GOT3 (cell line): ENCODE results near the gene ANO1.

Source experiments
- DNase-seq: peaks from one replicate; lab custom pipeline; 2025; ENCODE audit warnings: mixed read lengths; lab: John Stamatoyannopoulos, UW

The ANO1 gene

DNA sequence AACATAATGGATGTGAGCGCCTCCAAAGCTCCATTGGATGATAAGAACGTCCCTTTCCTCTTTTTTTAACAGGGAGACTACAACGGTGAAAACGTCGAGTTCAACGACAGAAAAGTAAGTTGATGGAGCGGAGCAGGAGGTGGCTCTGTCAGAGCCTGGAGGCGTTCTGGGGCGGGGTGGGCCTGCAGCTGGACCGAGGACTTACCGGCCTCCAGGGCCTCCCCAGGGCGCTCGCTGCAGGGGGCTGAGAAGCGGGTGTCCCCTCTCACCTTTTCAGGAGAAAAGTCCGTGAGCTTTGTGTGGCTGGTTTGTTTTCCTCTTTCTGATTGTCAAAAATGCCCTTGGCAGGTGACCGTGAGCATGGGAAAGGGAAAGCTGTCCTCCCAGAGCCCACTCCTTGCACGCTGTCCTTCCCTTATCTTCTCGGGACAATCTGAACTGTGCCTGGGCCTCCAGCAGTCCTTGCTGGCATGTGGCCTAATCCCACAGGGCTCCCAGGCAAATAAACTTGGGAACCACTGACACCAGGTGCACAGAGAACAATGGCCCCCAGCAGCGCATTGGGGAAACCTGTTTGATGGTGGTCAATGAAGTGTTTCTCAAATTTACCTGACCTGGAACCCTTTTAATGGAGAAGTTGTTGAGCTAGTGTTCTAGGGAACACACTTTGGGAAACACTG lies 38.4 kb downstream of the ANO1 start:
- no peak for DNase-seq

DNA sequence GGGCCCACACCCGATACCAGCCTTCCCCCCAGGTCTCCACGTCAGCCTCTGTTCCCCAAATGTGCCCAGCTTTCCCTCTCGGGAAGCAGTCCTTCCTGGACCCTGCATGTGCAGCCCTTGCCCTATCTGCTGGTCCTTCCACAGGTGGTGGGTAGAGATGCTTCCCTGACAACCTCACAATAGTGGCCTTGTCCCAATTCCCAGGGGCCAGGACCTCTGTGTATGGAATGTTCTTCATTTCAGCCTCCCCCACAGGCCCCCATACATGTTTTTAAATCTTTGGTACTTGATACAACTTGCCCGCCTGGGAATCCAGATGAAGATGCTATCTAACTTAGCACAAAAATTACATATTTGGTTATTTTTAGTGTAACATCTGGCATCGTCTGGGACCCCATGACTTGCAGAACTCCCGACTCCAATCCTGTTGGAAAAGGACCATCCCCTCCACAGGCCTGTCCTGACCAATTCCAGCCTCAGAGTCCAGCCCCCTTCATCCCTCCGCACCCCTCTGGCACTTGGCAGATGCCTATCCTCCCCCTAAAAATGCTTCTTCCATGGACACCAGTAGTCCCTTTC lies 39.5 kb downstream of the ANO1 start:
- no peak for DNase-seq

DNA sequence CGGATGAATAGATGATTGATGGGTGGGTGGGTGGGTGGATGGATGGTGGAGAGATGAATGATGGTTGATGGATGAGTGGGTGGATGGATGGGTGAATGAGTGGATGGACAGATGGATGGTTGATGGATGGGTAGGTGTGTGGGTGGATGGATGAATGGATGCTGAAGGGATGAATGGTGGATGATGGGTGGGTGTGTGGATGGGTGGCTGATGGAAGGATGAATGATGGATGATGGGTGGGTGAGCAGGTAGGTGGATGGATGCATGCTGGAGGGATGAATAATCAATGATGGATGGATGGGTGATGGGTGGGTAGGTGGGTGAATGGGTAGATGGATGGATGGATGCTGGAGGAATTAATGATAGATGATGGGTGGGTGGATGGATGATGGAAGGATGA lies 40.5 kb downstream of the ANO1 start:
- no peak for DNase-seq

DNA sequence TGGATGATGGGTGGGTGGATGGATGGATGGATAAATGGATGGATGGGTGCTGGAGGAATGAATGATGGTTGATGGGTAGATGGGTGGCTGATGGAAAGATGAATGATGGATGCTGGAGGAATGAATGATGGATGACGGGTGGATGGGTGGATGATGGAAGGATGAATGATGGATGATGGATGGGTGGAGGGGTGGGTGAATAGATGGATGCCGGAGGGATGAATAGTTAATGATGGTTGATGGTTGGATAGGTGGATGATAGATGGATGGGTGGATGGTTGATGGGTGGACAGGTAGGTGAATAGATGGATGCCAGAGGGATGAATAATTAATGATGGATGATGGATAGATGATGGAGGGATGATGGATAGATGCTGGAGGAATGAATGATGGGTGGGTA lies 41.4 kb downstream of the ANO1 start:
- no peak for DNase-seq

DNA sequence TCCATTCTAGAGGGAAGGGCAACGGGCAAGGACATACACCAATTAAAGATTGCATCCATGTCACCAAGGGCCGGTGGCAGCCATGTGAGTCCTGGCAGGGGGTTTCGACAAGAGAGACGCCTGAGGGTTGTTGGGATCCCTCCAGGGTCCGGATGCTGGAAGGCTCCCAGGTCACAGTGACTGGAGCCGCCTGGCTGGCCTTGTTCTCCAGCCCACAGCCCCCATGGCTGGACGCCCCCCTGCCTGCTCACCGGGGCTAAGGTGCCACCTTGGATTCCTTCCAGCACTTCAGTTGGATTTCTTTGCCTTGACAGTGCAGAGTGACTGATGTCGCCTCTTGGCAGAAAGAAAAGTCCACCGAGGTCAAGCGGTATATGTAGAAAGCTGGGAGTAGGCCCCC lies 42.6 kb downstream of the ANO1 start:
- DNase-seq: no peak

- no peak for DNase-seq
Observed at GRCh38 chr11:70122490-70123198, 44.5 kb downstream of the ANO1 start.

- DNase-seq: no peak
Observed at GRCh38 chr11:70123711-70124110, 45.6 kb downstream of the ANO1 start.

GRCh38 chr11:70124321-70125000 lies 46.3 kb downstream of the ANO1 start:
- no peak for DNase-seq

DNA sequence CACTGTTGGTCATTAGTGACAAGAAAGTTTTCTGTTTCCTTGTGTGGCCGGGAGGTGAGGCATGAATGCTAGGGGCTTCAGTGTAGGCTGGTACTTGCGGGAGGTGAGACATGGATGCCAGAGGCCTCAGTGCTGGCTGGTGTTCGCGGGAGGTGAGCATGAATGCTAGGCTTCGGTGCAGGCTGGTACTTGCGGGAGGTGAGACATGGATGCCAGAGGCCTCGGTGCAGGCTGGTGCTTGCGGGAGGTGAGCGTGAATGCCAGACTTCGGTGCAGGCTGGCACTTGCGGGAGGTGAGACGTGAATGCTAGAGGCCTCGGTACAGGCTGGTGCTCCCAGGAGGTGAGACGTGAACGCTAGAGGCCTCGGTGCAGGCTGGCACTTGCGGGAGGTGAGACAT lies 48.4 kb downstream of the ANO1 start:
- DNase-seq: no peak

DNA sequence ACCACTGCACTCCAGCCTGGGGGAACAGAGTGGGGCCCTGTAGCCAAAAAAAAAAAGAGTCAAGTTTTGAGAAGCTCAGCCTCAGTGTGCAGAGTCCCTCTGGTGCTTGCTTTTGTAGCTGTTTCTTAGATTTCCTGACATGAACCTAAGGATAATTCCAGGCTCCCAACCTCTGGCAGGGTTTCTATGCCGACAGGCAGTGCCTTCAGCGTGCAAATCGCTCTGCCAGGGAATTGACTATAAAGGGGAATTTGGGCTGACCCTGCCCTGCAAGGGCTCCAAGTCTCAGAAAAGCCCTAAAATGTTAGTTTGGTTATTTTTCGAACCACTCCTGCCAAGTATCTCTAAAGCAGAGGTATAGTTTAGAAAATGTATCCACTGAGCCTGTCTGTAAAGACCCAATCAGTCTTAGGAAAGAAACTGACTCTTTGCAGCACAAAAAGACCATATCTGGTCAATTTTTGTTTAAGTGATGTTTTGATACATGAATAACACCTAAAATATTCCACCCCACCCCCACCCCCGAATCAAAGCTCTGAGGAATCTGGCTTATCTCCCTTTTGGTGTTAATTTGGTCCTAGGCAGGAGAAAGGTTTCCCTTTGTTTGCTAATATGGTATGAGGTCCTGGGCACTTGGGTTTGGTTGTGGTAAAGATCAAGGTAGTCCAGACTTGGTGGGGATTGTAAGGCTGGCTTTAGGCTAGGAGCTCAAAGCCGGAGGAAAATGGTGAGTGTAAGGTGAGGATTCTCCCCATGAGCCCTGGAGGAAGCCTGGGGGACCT lies 49.7 kb downstream of the ANO1 start:
- DNase-seq: no peak

DNA sequence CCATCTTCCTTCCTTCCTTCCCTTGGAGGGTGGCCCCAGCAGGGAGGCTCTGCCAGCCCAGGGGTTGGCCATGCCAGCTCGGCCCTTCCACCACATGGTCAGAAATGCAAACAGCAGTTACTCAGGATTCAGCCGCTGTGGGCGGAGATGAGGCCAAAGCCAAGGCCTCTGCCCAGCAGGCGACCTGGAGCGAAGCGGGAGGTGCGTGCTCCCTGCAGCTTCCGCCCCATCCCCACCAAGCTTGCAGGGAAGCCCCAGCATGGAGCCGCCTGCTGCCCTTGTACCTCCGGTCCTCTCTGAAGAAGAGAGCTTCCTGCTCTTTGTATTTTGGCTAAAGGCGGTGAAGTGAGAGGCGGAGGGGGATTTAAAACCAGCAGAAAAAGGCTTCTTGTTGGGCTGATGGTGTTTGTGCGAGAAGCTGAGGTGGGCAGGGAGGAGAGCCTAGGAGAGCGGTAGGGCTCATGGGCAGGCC lies 50.4 kb downstream of the ANO1 start:
- no peak for DNase-seq

DNA sequence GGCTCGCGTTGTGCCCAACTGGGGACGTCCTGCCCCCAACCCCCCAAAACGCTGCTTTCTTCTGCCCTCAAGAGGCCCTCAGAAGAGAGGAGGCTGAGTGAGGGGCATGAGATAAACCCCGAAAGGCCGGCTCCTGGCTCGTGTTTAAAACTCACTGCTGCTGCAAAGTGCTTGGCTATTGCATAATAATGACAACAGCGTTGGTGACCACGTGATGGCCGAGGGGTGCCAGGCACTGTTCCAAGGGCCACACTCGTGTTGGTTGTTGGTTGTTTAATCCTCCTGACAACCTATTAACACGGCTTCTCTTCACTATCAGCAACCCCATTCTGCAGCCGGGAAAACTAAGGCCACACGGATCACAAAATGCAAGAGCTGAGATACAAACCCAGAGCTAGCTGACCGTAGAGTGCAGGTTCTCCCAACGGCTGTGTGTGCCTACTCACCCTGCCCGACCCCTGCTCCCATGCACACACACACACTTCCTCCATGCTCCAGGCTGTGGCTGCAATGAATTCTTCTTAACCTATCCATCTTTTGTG lies 51.0 kb downstream of the ANO1 start:
- DNase-seq: no peak

DNA sequence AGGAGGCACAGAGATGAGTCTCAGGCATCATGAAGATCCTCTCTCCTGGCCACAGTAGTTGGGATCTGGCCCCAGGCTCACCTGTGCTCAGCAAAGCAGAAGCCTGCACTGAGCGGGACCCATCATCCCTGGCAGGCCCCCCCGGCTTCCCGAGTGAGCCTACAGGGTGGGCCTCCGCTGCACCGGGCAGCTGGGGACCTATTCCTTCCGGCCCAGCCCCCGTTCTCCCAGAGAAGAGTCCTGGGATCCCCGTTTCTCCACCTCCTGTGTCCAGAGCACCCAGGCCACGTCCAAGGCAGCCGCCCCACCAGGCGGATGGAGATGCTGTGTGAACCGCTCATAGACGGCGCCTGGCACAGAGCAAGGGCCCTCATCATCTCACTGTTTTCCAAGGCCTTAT lies 52.5 kb downstream of the ANO1 start:
- DNase-seq: no peak

DNA sequence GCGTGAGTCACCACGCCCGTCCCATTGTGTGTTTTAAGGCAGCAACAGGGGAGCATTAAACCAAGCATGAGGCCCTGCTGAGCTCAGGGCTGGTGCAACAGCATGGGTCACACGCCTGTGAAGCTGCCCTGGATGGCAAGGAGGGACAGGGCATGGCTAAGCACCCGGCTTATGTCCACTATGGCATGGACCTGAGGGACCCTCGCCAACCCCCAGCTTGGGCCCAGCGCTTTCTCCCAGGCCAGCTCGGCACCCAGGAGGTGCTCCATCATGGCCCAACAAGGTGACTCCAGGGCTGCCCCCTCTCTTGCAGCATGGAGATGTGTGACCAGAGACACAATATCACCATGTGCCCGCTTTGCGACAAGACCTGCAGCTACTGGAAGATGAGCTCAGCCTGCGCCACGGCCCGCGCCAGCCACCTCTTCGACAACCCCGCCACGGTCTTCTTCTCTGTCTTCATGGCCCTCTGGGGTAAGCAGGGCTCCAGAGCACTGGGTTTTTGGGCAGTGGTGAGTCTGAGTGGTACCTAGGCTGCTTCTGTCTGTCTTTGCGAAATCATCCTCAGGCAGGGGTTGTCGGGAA lies 53.6 kb downstream of the ANO1 start:
- no peak for DNase-seq

GRCh38 chr11:70132641-70133040 lies 54.5 kb downstream of the ANO1 start:
- no peak for DNase-seq

DNA sequence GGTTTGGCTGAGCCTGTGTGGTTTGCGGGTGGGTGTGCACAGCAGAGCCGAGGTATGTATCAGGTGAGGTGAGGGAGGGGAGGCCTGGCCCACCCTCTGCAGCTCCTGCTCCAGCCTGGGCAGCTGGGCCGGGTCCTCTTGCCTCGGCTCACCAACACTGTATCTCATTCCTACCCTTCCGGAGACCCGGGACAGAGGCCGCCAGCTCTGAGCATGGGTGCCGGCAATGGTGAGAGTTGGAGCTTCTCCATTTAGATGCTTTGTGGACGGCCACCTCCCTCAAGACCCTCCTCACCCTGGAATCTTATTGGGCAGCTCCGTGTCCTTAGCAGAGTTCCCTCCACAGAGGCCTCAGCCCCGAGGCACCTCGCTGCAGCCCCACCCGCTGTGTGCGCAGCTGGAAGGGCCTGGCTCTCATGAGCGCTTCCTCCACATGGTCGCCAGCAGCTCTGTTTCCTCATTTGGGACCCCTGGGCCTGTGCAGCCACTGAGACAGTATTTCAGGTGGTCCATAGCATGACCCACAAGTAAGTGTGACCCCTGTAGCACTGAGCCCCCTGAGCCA lies 55.7 kb downstream of the ANO1 start:
- no peak for DNase-seq

DNA sequence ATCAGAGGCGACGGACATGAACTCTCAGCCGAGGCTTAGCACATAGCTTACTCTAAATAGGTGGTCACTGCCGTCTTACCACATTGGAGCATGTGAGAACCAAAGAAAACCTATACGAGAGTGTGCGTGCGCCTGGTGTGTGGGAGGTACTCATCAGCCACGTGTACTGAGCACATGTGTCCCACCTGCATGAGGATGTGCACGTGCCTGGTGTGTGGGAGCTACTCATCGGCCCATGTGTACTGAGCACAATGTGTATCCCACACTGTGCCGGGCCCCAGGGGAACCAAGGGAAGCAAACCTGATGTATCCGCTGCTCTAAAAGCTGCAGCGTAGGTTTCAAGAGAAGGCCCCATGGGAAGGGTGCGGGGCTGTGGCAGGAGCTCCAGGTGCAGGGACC lies 56.4 kb downstream of the ANO1 start:
- DNase-seq: no peak

GRCh38 chr11:70135142-70135541 lies 57.0 kb downstream of the ANO1 start:
- DNase-seq: no peak

GRCh38 chr11:70135625-70136059 lies 57.5 kb downstream of the ANO1 start:
- DNase-seq: no peak

GRCh38 chr11:70137383-70137782 lies 59.3 kb downstream of the ANO1 start:
- DNase-seq: no peak

DNA sequence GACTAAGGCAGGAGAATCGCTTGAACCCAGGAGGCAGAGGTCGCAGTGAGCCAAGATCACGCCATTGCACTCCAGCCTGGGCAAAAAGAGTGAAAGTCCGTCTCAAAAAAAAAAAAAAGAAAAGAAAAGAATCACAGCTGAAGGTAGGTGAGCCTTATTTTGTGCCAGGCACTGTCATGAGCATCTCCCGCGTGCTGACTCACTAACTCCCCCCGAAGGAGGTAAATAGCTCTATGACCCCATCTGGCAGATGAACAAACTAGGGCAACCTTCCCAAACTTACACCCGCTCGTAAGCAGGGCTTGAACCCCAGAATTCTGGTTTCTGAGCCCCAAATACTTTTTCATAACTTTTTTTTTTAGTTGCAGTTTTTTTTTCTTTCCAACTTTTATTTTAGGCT lies 60.3 kb downstream of the ANO1 start:
- no peak for DNase-seq
